Hematopoietic multipotent progenitor cell treated with erythropoietin and hydrocortisone succinate and interleukin-3 and kit ligand, for 15 days (in vitro differentiated cells): ENCODE data around the gene TUBA4A.

ENCODE experiments used
- DNase-seq: peaks from one replicate; pipeline ENCODE4 v3.0.0-alpha.2; 2015; ENCODE audit warnings: low spot score

TUBA4A gene

DNA sequence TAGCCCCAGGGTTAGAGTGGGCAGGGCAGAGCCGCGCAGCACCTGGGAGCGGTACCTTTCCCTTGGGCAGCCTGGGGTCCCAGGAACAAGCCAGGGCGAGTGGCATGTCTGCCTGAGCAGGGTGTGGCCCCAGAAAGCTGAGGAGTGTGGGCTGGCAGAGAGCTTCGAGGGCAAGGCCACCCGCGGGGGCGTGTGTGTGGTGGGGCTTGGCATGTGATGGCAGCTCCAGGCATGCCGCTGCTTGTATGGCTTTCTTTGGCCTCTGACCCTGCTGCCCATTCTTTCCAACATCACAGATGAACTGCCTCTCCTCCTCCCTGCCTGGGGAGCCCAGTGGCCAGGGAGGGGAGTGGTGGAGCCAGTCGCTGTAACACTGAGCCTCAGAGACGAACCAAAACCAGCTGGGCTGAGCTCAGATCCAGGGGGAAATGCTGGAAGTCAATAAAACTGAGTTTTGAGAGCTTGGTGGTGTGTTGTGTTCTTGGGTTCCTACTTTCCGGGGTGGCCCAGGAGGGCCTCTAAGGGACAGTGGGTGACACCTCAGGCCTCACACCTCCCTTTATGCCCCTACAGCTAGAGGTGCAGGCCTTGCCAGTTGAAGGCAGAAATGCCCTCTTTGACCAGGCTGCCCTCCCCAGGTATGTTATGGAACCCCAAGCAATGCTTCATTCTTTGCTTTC, 32.9 kb upstream of the TUBA4A start:
- DNase-seq = peak; percentile 71

DNA sequence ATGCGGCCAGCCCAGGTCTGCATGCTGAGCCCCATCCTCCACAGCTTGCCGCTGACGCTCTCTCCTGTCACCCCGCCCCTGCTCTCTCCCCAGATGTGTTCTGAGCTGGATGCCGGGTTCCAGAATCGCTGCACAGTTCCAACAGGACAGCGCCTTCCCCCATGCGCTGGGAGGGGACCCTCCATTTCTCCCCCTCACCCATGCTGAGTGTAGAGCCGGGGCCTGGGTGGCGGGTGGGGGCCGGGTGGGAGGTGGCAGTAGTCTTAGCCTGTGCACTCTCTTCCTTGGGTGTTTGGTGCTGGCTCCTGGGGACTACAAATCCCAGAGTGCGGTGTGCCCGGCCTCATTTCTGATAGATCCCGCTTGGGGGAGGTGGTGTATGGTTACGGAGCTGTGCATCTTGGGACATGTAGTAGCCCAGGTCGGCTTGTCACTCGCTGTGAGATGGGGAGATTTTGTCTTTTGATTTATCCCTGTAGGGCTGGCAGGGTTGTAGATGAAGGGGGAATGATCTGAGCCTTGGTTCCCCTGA, 32.2 kb upstream of the TUBA4A start:
- DNase-seq = no peak

DNA sequence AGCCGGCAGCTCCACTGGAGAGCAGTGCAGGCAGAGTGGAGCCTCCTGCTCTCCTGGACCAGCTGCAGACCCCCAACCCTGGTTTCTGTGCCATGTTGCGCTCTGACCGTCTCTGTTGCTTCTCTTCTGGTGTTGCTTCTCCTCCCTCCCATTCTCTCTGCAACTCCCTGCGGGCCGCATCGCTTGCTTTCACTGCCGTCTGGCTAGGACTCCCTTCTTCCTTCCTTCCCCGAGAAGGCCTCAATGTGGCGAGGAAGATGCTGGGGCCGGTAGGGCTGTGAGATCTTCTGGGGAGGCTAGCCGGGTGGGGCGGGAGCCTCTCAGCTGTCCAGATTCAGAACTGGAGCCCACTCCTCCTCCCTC, 31.6 kb upstream of the TUBA4A start:
- no peak for DNase-seq

DNA sequence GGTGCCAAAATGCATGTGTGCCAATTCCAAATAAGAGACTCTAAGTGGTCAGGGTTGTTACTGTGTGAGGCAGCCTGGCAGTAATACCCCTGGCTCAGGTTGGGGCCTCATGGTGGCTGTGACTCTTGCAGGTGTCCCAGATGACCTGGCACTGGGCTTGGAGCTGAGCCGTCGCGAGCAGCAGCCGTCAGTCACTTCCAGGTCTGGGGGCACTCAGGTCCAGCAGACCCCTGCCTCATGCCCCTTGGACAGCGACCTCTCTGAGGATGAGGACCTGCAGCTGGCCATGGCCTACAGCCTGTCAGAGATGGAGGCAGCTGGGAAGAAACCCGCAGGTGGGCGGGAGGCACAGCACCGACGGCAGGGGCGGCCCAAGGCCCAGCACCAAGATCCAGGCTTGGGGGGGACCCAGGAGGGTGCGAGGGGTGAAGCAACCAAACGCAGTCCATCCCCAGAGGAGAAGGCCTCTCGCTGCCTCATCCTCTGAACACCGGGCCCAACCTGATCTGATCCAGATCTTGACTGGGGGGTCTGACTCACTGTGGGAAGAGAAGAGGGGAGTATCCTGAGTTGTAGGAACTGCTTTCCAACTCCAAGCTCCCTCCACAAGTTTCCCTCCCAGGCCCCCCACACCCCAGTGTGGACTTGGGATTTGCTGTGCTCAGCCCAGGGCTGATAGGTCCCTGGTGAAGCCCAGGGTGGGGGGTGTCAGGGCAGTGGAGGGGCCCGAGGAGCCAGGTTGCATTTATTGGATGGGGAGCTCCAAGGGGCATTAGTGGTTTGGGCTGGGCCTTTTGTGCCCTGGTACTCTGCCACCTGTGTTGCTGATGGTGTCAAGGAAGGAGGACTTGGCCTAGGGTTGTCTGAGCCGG, 31.0 kb upstream of the TUBA4A start:
- no peak for DNase-seq

DNA sequence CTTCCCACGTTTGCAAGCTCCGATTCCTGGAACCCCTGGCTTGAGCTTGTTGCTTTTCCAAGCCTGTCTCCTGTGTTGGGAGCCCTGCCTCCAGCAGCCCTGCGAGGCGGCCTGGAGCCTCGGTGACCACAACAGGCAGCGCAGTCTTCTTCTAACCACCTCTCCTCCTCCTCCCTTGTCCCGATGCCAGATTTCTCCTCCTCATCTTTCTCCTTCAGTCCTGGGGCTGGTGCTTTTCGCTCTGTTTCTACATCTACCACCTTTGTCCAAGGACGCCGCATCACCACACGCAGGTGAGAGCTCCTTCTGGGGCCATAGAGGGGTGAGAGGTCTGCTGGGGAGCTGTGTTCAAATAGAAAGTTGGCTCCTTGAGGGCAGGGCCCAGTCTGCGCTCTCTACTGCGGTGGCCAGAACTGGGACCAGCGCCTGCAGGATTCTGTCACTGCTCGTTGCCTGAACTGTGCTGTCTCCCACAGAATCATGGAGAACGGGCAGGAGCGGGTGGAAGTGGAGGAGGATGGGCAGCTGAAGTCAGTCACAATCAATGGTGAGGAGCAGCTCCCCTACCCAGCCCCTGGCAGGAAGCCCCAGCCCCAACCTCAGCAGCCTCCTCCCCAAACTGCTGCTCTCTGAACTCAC, 29.3 kb upstream of the TUBA4A start:
- no peak for DNase-seq

DNA sequence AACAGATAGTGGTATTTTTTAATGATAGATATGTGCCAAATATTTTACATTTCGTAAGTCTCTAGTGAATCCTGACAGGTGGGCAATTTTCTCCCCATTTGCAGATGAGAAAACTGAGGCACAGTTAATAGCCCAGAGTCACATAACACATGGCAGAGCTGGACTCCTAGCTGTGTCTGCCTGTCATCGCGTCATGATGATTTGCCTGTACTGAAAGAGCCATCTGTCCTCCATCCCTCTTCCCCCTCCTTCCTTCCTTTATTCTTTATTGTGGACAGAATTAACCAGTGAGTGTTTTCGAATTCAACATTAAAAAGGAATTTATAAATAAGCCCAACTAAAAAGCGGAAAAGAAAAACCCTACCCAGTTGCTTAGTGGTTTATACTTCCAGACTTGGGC, 28.7 kb upstream of the TUBA4A start:
- DNase-seq = no peak

DNA sequence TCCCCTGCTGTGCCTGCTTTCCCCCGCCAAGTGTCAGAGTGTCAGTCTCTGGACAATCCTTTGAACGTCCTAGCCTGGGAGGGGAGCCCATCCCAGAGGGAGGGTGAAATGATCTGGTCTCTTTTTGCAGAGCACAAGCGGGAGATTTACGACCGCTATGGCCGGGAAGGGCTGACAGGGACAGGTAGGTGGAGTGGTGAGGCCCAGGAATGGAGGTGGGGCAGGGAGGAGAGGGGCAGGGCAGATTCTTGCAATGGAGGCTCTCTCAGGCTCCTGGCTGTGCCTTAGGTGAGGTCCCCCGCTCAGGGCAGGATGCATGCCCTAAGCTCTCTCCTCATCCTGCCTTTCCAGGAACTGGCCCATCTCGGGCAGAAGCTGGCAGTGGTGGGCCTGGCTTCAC, 27.9 kb upstream of the TUBA4A start:
- no peak for DNase-seq

DNA sequence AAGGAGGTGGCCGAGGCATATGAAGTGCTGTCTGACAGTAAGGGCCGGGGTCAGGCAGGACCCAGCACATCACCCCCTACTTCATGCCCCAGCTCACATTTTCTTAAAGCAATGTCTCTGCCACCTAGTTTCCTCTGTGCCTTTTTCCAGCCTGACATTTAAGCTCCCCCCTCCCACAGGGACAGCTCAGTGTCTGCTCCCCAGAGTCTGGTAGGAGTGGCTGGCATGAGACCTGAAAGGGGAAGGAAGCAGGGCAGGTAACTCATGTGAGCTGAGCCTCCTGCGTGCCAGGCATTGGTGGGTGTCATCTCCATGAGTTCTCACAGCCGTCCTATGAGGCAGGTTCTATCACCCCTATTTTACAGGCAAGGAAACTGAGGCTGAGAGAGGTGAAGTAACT, 26.9 kb upstream of the TUBA4A start:
- DNase-seq = peak; percentile 32

DNA sequence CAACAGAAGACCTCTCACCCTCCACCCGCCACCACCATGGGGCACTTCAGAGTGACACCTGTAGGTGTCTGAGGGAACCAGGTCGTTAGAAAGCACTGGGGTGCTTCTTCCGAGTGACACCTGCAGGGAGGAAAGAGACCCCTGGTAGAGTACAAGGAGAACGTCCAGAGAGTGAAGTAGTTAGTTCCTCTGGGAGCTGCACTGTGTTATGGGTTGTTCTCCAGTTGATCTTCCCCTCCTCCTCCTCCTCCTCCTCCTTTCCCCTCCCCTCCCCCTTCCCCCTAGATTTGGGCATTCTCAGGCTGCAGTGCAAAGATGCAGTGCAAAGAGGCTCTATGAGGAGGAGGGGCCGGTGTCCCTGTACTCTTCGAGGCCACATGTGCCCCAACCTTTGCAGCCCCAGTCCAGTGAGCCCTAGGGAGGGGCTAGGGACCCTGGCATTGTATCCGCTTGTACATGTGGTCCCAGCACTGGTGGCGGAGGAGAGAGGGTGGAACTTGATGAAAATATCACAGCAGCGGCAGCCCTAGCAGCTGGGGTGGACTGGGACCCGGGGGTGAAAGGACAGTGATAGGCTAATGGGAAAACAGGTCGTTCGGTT, 26.3 kb upstream of the TUBA4A start:
- DNase-seq = no peak

DNA sequence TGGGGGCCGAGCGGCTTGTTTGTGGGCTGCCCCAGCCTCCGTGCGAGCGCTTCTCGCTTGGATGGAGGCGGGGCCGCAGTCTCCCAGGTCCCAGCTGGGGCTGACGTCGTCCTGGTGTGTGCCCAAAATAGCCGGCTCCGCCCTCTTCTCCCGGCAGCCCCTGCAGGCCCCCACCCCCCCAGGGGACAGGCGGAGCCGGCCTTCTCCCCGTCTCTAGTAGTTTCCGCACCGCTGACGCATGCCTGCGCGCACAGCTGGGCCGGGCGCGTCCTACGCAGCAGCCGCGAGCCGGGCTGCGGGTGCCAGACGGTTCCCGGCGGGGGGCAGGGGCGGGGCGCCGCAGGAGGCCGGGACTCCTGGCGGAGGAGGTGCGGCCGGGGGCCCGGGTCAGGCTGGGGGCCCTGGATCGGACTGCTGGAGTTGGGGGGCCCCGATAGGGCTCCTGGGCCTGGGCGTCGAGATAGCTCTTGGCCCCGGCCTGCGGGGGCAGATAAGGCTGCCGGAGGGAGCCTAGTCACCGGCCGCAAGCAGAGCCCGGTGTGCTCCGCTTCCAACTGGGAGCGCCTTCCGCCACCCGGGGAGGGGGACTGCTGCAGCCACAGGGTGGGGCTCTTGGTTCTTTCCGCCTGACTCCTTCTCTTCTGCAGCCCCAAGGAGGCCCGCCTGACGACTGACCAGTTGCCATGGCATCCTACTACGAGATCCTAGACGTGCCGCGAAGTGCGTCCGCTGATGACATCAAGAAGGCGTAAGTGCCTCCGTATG, 25.6 kb upstream of the TUBA4A start, which contains the start of gene DNAJB2:
Gene DNAJB2, plus strand, starts transcription at position 216 of the 765 bp plus-strand sequence. Its CDS starts 468 bp downstream, at position 684.
- peak; percentile 98 for DNase-seq

DNA sequence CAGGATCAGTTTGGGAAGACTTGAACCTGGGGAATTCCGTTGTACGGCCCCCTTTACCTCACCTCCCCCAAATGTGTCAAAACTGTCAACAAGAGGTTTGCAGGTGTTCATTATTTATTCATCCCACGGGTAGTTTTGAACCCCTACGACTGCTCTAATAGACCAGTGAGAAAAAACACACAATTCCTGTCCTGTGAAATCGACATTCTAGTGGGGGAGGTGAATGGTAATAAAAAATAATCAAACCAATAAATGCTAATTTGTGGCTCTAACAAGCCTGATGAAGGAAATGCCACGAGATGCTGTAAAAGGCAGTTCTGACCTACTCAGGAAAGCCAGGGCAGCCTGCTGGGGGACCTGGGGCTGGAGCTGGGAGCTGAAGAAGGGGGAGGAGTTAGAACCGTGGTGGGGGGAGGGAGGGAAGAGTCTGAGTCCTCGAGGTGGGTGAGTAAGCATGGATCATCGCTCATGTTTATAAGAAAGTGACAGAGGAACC, 25.0 kb upstream of the TUBA4A start:
- DNase-seq = no peak

DNA sequence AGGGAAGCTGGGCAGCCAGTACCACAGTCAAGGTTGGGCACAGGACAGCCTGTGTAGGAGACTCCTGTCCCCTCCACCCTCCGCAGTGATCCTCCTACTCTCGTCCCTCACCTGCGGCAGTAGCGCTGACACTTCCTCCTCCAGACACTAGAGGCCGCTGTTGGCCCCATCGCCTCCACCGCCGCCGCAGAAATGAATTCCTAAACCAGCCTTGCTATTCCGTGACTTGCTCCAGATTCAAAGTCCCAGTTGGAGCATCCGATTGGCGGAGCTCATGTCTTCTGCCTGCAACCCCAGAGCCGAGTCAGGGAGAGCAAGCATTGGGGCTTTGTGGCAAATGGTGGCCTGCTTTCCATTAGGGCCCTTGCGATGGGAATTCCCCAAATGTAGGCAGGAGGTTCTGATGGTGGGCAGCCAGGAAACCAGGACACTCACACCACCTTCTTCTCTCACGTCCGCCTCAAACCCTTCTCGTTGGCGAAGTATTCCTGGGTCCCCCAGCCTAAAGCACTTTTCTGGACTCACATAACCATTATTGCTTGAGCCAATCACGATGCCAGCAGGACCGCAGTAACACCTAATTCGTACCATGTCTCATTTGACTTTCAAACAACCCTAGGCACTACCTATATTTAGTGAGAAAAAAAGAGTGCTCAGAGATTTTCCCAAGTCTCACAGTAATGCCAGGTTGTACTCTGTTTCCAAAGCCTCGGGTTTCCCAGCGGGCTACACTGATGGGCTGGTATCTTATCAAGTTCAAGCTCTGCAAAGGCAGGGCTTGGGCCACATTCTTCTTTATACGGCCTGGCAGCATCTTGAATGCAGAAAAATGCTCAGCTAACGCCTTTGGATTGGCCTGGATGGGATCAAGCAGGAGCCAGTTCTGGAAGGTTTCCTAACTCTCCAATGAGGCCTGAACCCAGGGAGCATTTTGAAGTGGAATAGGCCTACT, 24.3 kb upstream of the TUBA4A start:
- DNase-seq = peak; percentile 89

DNA sequence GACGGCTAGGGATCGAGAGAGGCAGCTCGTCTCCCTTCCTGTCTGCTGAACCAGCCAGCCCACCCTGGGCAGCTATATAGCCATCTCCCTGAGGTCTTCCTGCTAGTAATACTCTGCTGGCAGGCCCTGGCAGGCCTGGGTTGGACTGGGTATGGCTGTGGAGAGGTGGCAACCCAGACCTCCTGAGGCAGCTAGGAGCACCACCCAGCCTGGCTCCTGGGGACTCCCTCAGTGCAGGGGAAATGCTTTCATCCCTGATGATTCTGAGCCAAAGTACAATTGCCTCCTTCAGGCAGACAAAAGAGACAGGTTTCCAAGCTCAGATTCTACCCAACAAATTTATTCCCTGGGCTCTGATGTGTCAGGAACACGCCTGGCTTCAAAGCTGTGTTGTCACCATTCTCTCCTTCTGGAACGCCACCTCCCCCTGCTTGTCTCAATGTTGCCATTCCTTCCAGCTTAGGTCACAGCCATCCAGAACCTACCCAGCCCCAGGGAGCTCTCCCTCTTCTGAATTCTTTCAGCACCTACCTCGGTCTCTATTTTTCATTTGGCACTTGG, 20.7 kb upstream of the TUBA4A start:
- DNase-seq = no peak

DNA sequence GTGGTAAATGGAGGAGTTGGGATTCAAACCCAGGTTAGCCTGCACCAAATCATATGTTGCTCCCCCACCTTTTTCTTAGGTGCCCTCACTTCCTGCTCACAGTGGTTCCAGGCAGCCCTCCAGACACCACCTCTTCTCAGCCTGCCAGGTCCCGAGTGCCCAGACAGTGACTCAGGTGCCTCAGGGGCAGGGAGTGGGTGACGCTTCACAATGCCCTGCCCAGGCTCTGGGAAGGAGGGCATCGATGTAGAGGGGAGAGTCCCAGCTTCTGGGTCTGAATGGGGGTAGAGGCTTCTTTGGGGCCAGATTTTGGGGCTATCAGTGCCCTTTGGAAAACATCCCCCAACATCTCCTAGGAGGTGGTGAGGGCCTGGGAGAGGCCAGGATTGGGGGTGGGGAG, 20.2 kb upstream of the TUBA4A start:
- no peak for DNase-seq

DNA sequence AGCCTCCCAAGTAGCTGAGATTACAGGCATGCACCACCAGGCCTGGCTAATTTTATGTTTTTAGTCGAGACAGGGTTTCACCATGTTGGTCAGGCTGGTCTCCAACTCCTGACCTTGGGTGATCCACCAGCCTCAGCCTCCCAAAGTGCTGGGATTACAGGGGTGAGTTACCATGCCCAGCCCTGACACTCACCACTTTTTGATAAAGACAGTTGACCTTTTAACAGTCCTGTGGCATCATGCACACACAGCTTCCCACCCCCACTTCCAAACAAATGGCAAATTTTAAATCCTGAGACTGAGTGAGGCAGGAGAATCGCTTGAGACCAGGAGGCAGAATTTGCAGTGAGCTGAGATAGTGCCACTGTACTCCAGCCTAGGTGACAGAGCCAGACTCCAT, 19.3 kb upstream of the TUBA4A start:
- no peak for DNase-seq

DNA sequence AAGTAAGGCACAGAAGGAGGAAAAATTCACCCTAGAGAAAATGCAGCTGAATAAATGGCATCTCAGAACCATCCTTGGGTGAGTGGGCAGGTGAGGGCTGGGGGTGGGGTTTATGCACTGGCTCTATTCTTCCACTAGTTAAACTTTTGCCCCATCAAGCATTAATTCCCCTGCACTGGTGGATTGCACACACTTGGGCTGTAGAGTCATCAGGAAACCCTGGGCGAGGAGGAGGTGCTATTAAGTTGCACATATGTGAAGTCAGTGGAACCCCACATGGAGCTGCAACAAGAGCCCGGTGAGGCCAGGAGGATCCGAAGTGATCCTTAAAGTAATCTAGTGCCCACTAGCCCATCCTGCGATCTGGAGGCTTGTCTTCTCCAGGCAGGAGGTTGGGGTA, 18.6 kb upstream of the TUBA4A start:
- no peak for DNase-seq

DNA sequence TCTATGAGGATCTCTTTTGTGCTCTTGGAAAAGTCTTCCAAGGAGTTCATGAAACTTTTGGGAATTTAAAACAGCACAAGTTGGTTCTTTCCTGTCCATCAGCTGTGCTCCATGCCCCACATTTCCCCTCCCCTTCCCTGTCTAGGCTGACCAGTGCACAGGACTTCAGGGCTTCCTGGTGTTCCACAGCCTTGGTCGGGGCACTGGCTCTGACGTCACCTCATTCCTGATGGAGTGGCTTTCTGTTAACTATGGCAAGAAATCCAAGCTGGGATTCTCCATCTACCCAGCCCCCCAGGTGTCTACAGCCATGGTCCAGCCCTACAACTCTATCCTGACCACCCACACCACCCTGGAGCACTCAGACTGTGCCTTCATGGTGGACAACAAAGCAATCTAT, 17.3 kb upstream of the TUBA4A start:
- DNase-seq = no peak

DNA sequence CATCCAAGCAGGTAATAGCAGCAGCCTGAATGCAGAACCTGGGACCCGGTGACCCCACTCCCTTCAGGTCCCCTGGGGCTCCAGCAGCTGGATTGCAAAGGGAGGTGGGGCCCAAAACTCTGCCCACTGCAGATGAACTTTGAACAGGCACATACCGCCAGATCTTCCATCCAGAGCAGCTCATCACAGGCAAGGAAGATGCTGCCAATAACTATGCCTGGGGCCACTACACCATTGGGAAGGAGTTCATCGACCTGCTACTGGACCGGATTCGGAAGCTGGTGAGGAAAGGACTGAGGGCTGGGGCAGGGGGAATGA, 16.3 kb upstream of the TUBA4A start:
- no peak for DNase-seq

DNA sequence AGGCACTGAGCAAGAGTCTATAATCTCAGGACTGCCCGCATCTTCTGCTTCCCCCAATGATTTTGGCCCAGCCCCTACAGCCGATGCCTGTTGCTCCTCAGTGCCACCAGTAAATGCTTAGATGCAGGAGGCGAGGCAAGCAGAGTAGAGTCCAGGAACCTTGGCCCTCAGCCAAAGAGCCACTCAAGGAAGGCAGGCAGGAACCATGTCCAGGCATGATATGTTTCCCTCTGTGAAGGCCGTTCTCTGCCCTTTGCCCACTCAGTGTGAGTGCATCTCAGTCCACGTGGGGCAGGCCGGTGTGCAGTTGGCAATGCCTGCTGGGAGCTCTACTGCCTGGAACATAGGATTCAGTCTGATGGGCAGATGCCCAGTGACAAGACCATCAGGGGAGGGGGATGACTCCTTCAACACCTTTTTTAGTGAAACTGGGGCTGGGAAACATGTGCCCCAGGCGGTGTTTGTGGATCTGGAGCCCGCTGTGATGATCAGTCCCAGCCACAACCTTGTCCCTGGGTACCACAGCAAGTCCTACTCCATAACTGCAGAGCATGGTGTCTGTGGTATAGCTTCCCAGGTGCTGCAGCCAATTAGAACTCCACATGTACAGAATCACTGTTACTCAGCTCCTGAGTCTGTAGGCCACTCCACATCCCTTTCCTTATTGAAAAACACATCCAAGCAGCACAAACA, 15.8 kb upstream of the TUBA4A start:
- DNase-seq = no peak

DNA sequence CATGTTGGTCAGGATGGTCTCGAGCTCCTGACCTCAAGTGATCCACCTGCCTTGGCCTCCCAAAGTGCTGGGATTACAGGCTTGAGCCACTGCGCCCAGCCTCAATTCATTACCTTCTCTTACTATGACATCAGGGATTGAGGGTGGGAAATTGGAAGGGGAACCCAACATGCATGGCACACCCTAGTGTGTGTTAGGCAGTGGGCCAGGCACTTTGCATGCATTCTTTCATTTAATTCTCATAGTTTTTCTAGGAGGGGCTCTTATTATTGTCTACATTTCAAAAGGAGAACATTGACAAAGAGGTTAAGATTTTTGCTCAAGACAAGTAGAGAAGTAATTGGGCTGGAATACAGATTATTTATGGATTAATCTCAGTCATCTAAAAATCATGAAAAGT, 14.6 kb upstream of the TUBA4A start:
- DNase-seq = no peak
